Psoas muscle (tissue), 8 donors: ENCODE results near the gene KRTAP10-9. TPM values are rescaled to one million over a fixed set of nuclear protein-coding genes. Genes with fewer than 3 reads are reported as not detected.

Experiments
- ATAC-seq, 4 donors: fragments of 200-7000 bp; cut with Tn5 transposase; one replicate each; pipeline ENCODE4 v1.9.1; 2020; ENCODE audit warnings: moderate library complexity in 3 of 4, mild to moderate bottlenecking in 2 of 4
- DNase-seq, 2 donors: peaks; one replicate each; pipeline ENCODE4 v3.0.0-alpha.2; 2020
- H3K27ac ChIP-seq: fragments of 200-600 bp; one replicate; pipeline ENCODE4 v1.8.0; 2022
- H3K27me3 ChIP-seq, 3 donors: fragments of 200-600 bp in 1 of 3; one replicate each; pipeline versions ENCODE4 v1.6.1 to v1.8.0; 2013 to 2022; ENCODE audit warnings: low read length in 2 of 3, mild to moderate bottlenecking in 2 of 3, moderate library complexity in 1 of 3; ENCODE audit not compliant: insufficient read depth in 3 of 3
- H3K36me3 ChIP-seq, 2 donors: fragments of 200-600 bp in 1 of 2; one replicate each; pipeline versions ENCODE4 v1.6.1 to v1.8.0; 2013 to 2022; ENCODE audit warnings: low read depth in 1 of 2, mild to moderate bottlenecking in 1 of 2, moderate library complexity in 1 of 2; ENCODE audit not compliant: insufficient read depth in 1 of 2
- H3K4me1 ChIP-seq: fragments of 200-600 bp; one replicate; pipeline ENCODE4 v1.8.0; 2022
- H3K4me3 ChIP-seq: fragments of 200-600 bp; one replicate; pipeline ENCODE4 v1.8.0; 2022; ENCODE audit warnings: mild to moderate bottlenecking
- H3K9me3 ChIP-seq: fragments of 200-600 bp; one replicate; pipeline ENCODE4 v1.8.0; 2022
- WGBS, 3 donors: extraction: QIAGEN DNeasy Blood & Tissue Kit; methylation state at CpG; one replicate each; pipeline versions ENCODE4 v1.1.6 to v1.1.7; 2013; 5-methylcytosine and 5-hydroxymethylcytosine counted together
- intact Hi-C, 2 donors: fragments of 100-400 bp; cut with DNase I; formaldehyde crosslinking; loops; one replicate each; pipeline versions ENCODE4 v1.11.0 to v1.14.2; 2022
- polyA plus RNA-seq, 3 donors: library from polyadenylated mRNA; stranded (reverse); fragments of 200-250 nt; gene quantifications; one replicate each; pipeline ENCODE4 v1.2.3, GENCODE V29; 2013
- total RNA-seq, 4 donors: library from RNA; stranded (reverse); fragmentation: NEBNext Ultra II Directional in 2 of 4; extraction: Animal tissue kit (Norgen Biotek cat#: 25700) in 2 of 4; gene quantifications; one replicate each; pipeline versions ENCODE4 v1.2.1 to v1.2.4, GENCODE V29; 2021 to 2023
- TF ChIP-seq, protein P1 (sequence below): fragments of 200-600 bp; IDR thresholded peaks from one replicate; pipeline ENCODE4 v1.8.0; 2022; ENCODE audit warnings: antibody characterized with exemption
- donor health status: healthy with polysubstance abuse.
- donor health status: DM: no; HTN: no; CAD: no; lungs with moderate emphysema.
- donor health status: Bipolar disorder and iron deficiency.
- donor health status: healthy.
- donor health status: DM: yes; HTN: yes; CAD: no.
- donor health status: DM: no; HTN: no; CAD: no.
- donor health status: DM: no; HTN: no; CAD: no.
- donor health status: DM: yes; HTN: yes; CAD: no.

KRTAP10-9 gene
- total and polyA plus RNA-seq, 7 donors = not detected

DNA sequence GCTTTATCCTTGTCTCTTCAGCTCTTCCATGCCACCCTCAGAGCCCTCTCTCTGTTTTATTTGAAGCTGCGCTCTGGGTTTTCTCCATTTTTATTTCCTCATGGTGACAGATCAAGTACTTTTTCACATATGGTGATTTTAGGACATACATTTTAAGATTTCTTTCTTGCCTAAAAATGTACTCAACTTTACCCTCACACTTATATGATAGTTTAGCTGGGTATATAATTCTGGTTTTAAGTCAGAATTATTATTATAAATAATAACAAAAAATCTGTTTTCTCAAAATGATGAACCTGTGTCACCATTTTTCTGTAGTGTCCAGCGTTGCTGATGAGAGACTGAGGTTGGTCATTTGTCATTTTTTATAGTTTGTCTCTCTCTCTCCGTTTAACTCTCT is 45.7 kb upstream of the KRTAP10-9 start:
- Histone ChIP-seq H3K4me1 (no peaks in the 10 kb centered on the region), H3K27me3 (peaks cover 7 to 45% (median 16%) of the 10 kb centered on the region in 3 donors), H3K9me3 (peaks cover 13% of the 10 kb centered on the region), H3K27ac (no peak overlapping the region), H3K36me3 (no peaks in the 10 kb centered on the region), H3K4me3 (no peak overlapping the region)
- TF ChIP-seq, protein P1, sequence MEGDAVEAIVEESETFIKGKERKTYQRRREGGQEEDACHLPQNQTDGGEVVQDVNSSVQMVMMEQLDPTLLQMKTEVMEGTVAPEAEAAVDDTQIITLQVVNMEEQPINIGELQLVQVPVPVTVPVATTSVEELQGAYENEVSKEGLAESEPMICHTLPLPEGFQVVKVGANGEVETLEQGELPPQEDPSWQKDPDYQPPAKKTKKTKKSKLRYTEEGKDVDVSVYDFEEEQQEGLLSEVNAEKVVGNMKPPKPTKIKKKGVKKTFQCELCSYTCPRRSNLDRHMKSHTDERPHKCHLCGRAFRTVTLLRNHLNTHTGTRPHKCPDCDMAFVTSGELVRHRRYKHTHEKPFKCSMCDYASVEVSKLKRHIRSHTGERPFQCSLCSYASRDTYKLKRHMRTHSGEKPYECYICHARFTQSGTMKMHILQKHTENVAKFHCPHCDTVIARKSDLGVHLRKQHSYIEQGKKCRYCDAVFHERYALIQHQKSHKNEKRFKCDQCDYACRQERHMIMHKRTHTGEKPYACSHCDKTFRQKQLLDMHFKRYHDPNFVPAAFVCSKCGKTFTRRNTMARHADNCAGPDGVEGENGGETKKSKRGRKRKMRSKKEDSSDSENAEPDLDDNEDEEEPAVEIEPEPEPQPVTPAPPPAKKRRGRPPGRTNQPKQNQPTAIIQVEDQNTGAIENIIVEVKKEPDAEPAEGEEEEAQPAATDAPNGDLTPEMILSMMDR = no peak
- ATAC-seq = no peak
- intact Hi-C loops = no loop called here
- no peak for DNase-seq
- 84 to 94% (median 88%) methylated on average over 3 of the region's 3 CpGs for WGBS, 3 donors

DNA sequence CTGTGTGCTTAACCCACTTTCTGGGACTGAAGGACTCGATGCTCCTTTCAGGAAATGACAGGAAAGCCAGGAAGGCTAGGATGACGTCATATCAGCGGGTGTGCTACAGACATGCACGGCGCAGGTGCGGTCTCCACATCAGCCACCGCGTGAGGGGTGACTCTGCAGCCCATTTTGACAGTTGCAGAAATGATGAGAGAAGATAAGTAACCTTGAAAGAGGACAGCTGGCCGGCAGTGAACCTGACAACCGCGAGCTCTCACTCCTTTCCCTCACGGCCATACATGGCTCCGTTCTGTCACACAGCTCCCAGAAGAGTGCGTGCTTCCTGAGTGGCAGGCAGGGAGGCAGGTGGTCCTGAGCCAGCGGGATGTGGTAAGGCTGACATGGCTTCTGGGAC is 44.8 kb upstream of the KRTAP10-9 start:
- DNase-seq (no peak), ATAC-seq (no peak)
- peaks cover 9% of the 10 kb centered on the region for H3K9me3 ChIP-seq
- H3K4me3 ChIP-seq = no peak overlapping the region
- 77 to 82% (median 81%) methylated on average over 15 of the region's 15 CpGs for WGBS, 3 donors
- H3K36me3 ChIP-seq = no peaks in the 10 kb centered on the region
- peaks cover 7 to 46% (median 16%) of the 10 kb centered on the region in 3 donors for H3K27me3 ChIP-seq
- no peak overlapping the region for H3K27ac ChIP-seq
- intact Hi-C loops = no loop called here
- TF ChIP-seq, protein P1 = no peak
- no peaks in the 10 kb centered on the region for H3K4me1 ChIP-seq

DNA sequence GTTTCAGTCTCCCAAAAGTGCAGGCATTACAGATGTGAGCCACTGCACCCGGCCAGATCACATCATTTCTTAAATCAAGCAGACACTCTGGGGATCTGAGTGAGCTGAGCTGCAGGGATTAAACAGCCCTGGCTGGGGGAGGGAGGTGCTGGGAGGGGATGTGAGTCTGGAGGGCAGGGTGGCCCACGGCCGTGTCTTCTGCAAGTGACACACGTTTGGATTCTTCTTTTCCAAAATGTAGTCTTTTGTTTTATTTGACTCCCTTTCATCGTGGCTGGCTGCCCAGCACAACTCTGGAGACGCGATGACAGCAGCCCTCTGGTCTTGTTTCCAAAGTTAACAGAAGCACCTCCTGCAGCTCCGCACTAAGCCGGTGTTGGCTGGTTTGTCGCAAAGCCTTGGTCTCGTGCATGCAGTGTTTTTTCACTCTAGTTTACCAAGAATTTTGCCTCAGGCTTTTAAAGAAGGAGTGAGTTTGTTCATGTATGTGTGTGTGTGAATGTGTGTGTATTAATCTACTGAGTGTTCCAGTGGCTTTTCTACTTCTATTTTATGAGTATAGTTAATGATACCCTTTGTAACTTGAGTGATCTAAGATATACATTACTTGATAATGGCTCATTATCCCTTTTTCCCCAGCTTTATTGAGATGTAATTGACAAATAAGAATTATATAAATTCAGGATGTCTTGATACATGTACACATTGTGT is 43.6 kb upstream of the KRTAP10-9 start:
- no peak for ATAC-seq
- TF ChIP-seq, protein P1 = no peak
- H3K4me1 ChIP-seq = no peaks in the 10 kb centered on the region
- DNase-seq = no peak
- H3K27me3 ChIP-seq = peaks cover 7 to 45% (median 13%) of the 10 kb centered on the region in 3 donors
- H3K27ac ChIP-seq = no peak overlapping the region
- 9 to 17% (median 13%) methylated on average over 11 of the region's 11 CpGs for WGBS, 3 donors
- no peaks in the 10 kb centered on the region for H3K36me3 ChIP-seq
- no peak overlapping the region for H3K4me3 ChIP-seq
- H3K9me3 ChIP-seq = peaks cover 4% of the 10 kb centered on the region
- intact Hi-C loops = no loop called here

DNA sequence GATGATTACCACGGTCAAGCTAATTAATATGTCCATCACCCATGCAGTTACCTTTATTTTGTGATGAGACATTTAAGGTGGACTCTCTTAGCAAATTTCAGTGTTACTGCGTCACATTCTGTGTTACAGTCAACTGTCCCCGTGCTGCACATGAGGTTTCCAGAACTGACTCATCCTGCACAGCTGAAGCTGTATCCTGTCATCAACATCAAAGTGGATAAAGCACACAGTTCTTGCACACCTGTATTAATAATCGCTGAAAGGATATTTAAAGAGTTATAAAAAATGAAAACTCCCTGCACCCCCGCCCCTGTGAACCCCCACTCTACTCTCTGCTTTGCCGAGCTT is 43.1 kb upstream of the KRTAP10-9 start:
- WGBS, 3 donors = 68 to 76% (median 69%) methylated on average over 6 of the region's 6 CpGs
- peaks cover 7 to 40% (median 13%) of the 10 kb centered on the region in 3 donors for H3K27me3 ChIP-seq
- no peak overlapping the region for H3K4me3 ChIP-seq
- H3K4me1 ChIP-seq = no peaks in the 10 kb centered on the region
- peaks cover 4% of the 10 kb centered on the region for H3K9me3 ChIP-seq
- TF ChIP-seq, protein P1 = no peak
- H3K27ac ChIP-seq = no peak overlapping the region
- DNase-seq (no peak), ATAC-seq (no peak)
- intact Hi-C loops = no loop called here
- H3K36me3 ChIP-seq = no peaks in the 10 kb centered on the region

DNA sequence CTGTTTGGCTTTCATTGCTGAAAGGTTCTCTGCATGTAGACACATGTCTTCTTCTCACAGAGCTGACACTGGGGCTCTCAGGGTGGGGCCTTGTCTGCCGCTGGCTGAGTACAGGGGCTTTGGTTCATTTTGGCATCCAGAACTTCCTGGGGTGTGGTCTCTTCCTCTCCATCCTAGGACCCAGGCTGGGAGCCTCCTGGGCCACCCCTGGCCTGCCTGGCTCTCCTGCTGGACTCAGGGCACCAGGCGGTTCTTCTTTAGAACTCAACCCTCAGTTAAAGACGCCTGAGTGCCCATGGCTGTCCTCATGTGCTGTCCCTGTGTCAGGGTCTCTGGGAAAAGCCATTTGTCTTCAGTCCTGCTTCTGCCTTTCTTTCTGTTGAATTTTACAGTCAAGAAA is 41.0 kb upstream of the KRTAP10-9 start:
- 61 to 71% (median 68%) methylated on average over 3 of the region's 3 CpGs for WGBS, 3 donors
- Histone ChIP-seq H3K27me3 (peaks cover 7 to 49% (median 20%) of the 10 kb centered on the region in 3 donors), H3K27ac (no peak overlapping the region), H3K4me3 (no peak overlapping the region), H3K4me1 (no peaks in the 10 kb centered on the region), H3K9me3 (peaks cover 4% of the 10 kb centered on the region), H3K36me3 (no peaks in the 10 kb centered on the region)
- DNase-seq (no peak), ATAC-seq (no peak)
- intact Hi-C loops = no loop called here
- TF ChIP-seq, protein P1 = no peak
